CD1c-positive myeloid dendritic cell (primary cell): ENCODE measurements around the gene C1orf167.
A peak's percentile ranks its signal among the peaks of the same experiment; 100 is the strongest.
"Not testable (repeated sequence)": the region's sequence is repeated elsewhere in the genome, so short reads cannot be mapped to it uniquely, and the experiment has no call there.

Source experiments
- DNase-seq: peaks from one replicate; pipeline ENCODE4 v3.0.0-alpha.2; 2016; ENCODE audit errors: extremely low spot score

C1orf167 gene

DNA sequence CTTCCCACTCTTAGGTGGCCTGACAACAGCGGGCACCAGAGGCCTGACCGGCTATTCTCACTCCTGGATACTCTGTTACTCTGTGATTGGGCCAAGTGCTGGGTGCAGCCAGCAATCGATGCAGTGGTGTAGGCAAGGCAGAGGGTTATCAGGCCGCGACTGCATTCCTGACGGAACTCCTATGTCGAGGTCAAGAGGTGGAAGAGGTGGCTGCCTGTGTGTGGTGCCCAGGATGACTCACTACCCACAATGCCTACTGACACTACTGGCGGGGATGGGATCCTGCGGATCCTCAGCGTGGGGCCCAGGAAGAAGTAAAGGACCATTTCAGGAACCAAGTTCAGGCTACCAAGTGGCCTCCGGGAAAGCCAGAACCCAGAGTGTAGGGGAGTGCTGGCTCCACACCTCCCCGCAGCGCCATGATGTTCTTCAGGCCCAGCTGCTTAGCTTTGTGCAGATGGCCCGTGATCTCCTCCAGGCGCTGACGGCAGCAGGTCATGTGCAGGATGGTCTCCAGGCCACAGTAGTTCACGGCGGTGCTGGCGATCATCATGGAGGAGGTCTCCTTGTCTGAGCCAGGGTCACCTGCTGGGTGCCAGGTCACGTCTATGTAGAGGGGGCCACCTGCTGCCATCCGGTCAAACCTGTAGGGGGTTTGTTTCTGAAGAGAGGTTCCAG is 38.9 kb downstream of the C1orf167 start:
- DNase-seq, result peak; percentile 23

DNA sequence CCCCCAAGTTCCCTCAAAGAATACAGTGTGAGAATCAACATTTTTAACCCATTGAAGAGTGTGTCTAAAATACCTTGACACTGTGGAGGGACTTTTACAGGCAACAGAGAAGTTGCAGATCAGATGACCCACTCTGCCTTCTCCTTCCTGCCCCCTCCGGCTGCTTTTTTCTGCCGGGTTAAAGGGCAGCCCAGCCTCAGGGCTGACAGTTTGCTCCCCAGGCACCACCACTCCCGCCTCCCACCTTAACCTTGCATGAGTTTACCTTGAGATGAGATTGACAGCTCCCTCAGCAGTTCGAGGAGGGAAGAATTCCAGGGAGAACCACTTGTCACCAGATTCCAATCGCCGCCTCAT is 40.6 kb downstream of the C1orf167 start:
- DNase-seq, result peak; percentile 45

DNA sequence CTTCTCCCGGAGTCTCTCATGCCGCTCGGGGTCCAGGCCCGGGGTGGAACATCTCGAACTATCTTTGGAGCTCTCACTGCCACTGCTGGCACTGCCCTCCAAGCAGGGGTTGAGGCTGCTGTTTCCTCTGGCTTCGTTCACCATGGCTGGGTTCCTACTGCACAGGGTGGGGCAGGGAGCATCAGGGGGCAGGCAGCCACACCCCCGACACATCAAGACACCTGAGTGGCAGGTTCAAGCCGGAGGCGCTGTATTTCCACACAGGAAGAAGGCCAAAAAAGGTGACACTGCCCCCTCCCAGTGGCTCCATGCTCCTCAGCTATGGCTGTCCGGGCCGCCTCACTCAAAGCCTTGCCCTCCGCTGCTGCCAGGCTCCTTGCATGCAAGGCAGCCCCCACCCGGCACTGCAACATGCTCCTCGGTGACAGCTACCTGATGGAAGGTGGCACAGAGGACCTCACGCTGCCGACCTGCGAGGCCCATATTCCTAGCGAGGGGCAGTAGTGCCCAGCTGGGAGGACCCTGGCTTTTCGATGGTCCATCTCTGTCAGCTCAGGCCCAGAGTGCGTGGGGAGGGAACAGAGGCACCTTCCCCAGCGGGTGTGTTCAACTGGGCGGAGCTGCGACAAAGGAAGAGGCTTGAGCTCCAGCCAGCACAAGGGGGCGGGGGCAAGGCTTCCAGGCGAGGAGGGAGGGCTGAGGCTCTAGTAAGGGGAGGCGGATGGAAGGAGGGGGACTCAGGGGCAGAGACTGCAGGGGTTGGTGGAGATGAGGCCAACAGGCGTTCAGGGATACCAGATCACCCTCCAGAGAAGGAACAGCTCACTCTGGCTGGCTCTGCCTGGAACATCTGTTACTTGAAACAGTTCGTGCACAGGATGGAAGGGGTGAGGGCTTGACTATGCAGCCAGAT is 41.2 kb downstream of the C1orf167 start:
- DNase-seq, result peak; percentile 87

DNA sequence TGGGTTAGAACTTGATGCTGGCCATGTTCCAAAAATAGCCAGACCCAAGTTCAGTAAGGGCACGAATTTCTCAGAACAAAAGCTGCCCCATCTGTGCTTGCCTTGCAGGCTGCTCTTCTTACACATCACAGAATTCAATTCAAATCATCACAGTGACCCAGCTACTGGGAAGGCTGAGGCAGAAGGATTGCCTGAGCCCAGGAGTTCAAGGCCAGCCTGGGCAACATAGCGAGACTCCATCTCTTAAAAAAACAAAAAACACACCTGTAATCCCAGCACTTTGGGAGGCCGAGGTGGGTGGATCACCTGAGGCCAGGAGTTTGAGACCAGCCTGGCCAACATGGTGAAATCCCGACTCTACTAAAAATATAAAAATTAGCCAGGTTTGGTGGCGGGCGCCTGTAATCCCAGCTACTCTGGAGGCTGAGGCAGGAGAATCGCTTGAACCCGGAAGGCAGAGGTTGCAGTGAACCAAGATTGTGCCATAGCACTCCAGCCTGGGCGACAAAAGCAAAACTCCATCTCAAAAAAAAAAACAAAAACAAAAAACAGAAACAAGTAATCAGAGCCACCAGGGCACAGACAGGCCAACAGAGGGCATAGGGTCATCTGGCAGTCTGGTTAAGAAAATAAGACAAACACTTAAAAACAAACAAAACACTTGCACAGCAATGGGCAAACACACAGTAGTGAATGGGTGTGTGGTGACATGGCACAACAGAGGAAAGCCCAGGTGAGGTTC is 42.1 kb downstream of the C1orf167 start:
- not testable (repeated sequence) for DNase-seq

DNA sequence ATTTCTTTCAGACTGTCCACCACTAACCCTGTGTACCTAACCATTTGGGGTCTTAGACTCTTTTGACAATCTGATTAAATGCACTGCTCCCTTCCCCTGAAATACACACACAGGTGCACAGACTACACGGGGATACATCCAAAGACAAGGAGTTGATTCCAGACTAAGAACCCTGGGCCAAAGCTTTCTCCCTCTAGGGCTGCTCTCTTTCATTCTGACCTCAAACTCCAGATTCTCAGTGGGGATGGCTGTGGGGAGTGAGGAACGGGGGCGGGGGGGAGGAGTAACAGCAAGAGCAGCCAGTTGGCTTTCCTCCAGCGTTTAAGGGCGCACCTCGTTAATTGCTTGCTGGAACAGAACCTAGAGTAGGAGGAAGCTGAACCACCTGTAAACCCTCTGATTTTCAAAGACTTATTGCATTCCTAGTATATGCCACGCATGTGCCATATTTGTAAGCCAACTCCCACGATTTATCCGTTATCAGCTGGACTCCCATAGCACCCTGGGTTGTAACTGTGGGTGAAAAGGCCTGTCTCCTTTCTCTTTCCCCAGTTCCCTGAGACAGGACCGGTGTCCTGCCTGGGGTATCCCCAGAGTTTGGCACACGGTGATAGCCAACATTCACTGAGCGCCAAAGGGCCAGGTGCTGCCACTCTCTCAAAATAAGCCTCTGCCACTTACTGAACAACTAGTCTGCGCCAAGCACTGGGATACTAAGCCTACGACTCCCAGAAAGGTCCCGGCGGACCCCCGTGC is 42.9 kb downstream of the C1orf167 start:
- DNase-seq, result peak; percentile 57

DNA sequence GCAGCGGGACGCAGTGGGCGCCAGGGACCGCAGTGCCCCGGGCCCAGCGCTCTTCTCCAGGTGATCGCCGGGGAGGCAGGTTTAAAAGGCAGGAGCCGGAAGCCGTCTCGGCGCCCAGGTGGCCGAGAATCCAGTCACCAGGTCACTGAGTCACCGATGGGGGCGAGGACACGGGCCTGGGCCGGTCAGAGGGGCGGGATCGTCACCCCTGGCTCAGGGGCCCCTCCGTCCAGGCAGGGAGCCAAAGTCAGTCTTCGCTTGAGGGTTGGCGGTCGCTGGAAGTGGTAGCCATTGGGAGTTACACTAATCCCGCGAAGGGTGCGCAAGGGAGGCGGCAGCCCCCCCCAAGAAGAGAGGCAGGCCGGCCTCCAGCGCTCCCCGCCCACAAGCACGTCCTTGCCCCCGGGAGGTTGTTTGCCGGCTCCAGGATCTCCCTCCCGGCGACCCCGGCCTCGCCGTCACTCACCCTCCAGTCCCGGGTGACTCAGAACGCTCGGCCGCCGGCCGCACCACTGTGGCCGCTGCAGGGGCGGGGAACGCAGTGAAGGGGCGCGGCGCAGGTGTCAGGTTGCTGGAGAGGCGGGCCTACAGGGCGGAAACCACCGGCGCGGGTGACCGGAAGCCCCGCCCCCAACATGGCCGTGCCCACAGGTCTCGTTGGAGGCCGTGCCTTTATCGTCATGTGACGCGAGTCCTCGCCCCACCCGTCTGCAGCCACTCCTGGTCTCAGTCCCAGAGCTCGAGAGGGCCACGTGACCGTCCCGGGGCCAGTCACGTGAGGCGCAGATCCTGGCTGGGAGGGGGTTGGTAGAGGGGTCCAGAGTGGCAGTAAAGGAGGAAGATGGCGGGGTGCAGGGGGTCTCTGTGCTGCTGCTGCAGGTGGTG is 43.7 kb downstream of the C1orf167 start, which contains the start of the genes CLCN6 and MTHFR:
Gene CLCN6, plus strand, starts transcription at position 770 of the 885 bp plus-strand sequence. Its CDS starts 72 bp downstream, at position 842.
Gene MTHFR, minus strand, starts transcription at position 543 of the 885 bp plus-strand sequence. CDS start 2,848 bp downstream, outside the sequence.
- DNase-seq, result peak; percentile 99

DNA sequence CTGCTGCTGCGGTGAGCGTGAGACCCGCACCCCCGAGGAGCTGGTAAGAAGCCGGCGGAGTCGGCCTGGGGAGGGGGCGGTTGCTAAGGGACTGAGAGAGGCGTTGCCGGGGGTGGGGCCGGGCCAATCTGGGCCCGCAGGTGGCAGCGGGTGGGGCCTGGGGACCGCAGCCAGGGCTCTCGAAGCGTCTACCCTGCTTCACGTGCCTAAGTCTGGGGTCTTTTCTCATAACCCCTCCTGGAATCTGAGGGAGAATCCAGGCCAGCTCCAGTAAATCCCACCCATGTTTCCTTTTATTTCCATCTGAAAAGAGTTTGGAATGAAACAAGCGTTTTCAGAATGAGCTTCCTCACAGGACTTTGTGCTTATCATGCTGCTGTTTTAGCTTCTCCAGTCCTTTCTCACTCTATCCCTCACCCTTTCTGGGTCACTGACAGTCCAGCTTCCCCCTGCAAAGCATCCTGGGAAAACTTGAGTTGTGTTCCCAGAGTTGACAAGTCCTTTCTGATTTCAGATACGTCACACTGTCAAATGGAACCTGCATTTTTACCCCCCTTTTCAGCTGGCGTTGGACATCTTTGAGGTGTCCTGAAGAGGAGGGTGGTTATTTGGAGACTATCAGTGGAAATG is 44.4 kb downstream of the C1orf167 start:
- peak; percentile 50 for DNase-seq

DNA sequence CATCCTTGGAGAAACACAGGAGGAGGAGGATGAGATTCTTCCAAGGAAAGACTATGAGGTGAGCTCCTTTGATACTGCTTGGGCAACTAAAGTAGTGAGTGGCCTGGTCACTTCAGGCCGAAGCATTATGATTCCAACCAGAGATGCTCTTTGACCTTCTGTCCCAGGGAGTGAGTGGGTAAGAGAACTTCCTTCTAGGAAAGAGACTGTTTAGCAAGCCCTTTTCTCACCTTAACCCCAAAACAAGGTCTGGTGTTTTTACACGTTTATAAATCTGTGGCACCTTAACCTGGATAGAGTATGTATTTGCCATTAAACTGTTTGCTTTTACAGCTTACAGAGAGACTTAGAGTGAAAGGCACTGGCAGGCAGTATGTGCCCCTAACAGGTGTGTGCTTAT is 45.1 kb downstream of the C1orf167 start:
- DNase-seq, result no peak

DNA sequence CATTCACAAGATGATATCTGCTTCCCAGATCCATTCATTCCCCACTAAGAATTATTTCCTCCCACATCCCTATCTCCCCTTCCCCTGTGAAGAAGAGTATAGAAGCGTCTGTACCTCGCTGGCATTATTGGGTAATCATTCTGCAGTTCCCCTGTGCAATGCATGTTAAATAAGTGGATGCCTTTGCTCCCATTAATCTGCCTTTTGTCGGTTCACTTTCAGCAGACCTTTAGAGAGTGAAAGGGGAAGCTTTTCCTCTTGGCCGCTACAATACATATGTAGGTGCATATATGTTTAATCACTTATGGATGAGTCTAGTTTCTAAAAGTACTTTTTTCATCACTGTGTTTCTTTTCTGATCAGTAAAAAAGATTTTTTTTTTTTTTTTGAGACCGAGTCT is 51.0 kb downstream of the C1orf167 start:
- DNase-seq, result peak; percentile 51

DNA sequence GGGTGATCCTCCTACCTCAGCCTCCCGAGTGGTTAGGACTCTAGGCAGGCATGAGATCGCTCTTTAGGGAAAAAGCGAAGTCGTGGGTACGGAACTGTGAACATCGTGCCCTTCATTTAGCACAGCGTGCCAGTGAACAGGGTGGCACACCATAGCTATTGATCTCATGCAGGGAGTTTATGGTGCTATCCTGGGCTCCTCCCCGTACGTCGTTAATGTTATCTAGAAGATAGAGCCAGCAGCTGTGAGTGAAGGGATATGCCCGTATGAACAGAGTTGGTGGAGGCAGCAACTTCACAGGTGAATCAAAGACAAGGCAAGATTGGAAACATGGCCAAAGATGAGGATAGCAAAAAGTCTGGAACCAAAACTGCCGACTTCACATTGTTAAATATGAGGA is 55.2 kb downstream of the C1orf167 start:
- DNase-seq, result no peak

DNA sequence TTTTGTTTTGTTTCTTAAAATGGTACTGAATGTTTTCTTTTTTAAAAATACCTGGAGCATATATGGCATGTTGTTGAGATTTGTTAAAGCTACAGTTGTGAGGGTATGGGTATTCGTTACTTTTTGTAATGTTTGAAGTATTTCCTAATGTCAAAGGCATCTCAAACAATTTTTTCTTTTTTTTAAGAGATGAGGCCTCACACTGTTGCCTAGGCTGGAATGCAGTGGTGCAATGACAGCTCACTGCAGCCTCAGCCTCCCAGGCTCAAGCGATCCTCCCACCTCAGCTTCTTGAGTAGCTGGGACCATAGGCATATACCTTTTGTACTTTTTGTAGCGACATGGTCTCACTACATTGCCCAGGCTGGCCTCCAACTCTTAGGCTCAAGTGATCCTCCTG is 60.1 kb downstream of the C1orf167 start:
- no peak for DNase-seq

DNA sequence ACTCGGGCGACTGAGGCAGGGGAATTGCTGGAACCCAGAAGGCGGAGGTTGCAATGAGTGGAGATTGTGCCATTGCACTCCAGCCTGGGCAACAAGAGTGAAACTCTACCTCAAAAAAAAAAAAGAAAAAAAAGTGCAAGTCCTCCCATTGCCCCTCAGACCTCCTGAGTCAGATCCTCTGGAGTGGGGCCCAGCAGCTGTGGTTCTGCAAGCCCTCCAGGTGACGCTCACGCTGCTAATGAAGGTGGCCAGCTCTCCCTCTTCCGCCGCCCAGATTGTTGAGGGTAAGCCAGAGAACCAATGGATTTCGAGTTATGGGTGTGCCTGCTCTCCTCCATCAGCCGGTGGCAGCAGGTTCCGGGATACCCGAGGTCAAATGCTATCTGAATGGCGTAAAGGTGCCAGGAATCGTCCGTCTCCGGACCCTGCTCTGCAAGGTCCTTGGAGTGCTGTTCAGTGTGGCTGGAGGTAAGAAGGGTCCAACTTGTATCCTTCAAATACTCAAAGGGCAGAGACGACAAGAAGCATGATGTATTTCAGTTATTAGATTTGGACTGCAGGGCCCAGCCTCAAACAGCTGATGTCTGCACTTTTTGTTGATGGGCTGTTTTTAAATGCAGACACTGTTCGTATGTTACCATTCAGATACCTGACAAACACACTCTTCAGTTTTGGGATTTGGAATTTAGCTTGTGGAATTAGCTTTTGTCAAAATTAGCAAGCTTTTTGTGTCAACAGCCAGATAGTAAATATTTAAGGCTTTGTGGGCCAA is 61.6 kb downstream of the C1orf167 start:
- DNase-seq, result no peak

DNA sequence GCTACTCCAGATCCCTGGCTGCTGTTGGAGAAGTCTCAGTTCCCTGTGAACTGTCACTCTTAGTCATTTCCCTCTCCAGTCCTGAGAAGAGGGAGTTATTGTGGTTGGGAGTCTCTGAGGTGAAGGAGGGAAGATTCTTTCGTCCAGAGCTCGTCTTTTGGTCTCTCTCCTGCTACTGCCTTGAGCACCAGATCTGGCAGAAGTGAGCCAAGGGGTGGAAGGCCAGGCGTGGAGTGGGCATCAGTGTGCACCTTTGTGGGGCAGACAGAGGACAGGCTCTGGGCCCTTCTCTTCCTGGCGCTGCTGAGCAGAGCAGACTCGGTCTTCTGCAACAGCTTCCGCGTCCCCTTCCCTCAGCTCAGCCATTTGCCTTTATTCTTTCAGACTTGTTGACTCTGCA is 63.1 kb downstream of the C1orf167 start:
- DNase-seq, result no peak

DNA sequence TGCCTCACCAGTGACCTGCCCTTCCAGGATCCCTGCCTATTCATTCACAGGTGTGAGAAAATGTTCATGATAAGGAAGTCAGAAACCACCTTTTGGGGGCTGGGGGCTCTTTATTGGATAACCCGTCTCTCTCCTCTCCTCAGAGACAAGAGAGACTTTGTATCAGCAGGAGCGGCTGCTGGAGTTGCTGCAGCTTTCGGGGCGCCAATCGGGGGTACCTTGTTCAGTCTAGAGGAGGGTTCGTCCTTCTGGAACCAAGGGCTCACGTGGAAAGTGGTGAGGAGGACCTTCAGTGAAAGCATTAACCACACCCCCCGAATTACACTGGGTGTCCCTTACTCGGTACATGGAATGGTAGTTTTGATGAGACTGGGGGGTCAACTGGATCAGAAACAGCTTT is 65.0 kb downstream of the C1orf167 start:
- DNase-seq, result no peak

DNA sequence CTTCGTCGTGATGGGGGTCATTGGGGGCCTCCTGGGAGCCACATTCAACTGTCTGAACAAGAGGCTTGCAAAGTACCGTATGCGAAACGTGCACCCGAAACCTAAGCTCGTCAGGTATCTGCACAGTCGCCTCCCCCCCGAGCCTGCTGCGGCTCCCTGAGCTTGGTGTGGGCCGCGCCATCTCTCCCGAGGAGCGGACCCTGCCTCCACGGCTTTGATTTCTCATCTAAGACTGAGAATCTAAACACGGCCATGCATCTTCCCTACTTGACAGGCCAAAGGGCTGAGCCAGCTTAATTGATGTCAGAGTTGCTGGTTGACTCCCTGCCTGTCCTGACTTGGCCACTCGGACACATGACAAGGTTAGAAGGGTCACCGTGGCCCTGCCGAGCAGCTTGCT is 66.5 kb downstream of the C1orf167 start:
- no peak for DNase-seq

DNA sequence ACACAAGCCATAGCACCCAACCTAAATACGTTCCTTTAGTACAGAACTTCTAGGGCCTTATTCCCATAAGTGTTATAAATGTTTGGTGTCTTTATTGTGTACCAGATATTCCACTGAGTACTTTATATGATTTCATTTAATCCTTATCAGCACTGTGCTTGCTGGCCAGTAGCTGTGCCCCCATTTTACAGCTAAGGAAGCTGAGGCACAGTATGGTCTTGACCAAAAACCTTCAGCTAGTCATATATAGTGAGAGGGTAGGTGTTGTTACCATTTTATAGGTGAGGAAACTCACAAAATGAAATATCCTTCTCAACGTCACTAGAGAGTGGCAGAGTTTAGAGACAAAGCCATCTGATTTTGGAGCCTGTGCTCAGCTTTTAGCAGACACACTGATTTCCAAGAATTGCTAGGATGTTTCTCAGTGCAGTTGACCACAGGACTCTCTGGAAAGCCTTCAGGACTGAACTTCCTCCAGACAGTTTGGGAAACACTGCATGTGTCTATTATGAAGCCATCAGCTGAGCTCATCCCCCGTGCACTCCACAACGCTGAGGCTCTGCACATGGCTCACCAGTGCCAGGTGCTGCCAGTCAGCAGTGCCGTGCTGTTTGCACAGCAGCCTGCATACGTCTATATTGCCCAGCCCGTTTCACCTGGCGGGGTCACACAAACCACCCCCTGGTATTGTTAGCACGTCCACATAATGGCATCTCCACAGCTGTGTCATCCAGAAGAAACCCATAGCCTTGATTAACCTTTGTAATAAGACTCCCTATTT is 70.1 kb downstream of the C1orf167 start:
- DNase-seq, result no peak

DNA sequence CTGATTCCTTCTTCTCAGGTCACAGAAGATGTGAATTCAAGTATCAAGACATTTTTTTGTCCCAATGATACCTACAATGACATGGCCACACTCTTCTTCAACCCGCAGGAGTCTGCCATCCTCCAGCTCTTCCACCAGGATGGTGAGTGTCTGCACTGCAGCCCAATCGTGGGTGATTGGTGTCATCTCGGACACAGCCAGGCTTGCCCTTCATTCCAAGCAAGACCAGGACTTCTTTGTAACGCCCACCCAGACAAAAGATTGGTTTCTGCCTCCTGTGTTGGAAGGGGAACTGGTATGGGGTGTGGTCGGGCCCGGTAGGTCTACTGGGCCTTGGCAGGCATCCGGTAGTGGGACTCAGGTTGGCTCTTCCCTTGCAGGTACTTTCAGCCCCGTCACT is 71.5 kb downstream of the C1orf167 start:
- no peak for DNase-seq

DNA sequence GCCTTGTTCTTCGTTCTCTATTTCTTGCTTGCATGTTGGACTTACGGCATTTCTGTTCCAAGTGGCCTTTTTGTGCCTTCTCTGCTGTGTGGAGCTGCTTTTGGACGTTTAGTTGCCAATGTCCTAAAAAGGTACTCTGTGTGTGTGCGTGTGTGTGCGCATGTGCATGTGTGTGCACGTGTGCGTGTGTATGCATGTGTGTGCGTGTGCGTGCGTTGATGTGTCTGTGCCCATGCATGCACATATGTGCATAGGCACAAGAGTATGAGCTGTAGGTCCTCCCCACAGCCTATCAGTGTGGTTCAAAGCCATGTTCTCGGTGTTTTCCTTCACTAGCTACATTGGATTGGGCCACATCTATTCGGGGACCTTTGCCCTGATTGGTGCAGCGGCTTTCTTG is 71.9 kb downstream of the C1orf167 start:
- DNase-seq, result no peak
